SU-DHL-6 (cell line): ENCODE results near the gene NSUN4.

ENCODE experiments used
- H2AFZ ChIP-seq: fragments of 200-600 bp; sonication (generic); 2 replicates; pipeline ENCODE4 v1.6.1; 2014; ENCODE audit warnings: low read depth, mild to moderate bottlenecking, moderate library complexity, mixed read lengths, antibody characterized with exemption, low read length; ENCODE audit not compliant: severe bottlenecking
- H3F3A ChIP-seq: fragments of 200-600 bp; shearing (Covaris generic); 2 replicates; pipeline ENCODE4 v1.6.0; 2016; ENCODE audit warnings: antibody characterized with exemption, mild to moderate bottlenecking; ENCODE audit not compliant: insufficient read depth
- H3K27ac ChIP-seq: fragments of 200-600 bp; sonication (generic); 2 replicates; pipeline ENCODE4 v1.5.1; 2016; ENCODE audit warnings: low read depth, mild to moderate bottlenecking, low read length, moderate library complexity, mixed read lengths
- H3K27me3 ChIP-seq: fragments of 200-600 bp; sonication (generic), shearing (Covaris generic); 2 replicates; pipeline ENCODE4 v1.6.0; 2014; ENCODE audit warnings: mild to moderate bottlenecking, low read length
- H3K36me3 ChIP-seq: fragments of 200-600 bp; sonication (generic); 2 replicates; pipeline ENCODE4 v1.6.1; 2014; ENCODE audit warnings: mild to moderate bottlenecking, low read length, mixed read lengths
- H3K4me2 ChIP-seq: fragments of 300-600, 200-600 bp; shearing (Covaris generic), sonication (generic); 2 replicates; pipeline ENCODE4 v1.6.0; 2014; ENCODE audit warnings: low read length, low read depth, mild to moderate bottlenecking; ENCODE audit not compliant: poor library complexity, severe bottlenecking
- H3K4me3 ChIP-seq: fragments of 200-600 bp; sonication (generic); 2 replicates; pipeline ENCODE4 v1.5.1; 2014; ENCODE audit warnings: antibody characterized with exemption, low read length, mild to moderate bottlenecking, mixed read lengths; ENCODE audit not compliant: insufficient read depth, poor library complexity, severe bottlenecking
- H3K79me2 ChIP-seq: fragments of 200-600 bp; sonication (generic); 2 replicates; pipeline ENCODE4 v1.6.1; 2014; ENCODE audit warnings: mild to moderate bottlenecking, low read length, moderate library complexity; ENCODE audit not compliant: insufficient read depth
- H3K9ac ChIP-seq: fragments of 200-600 bp; sonication (generic); 2 replicates; pipeline ENCODE4 v1.7.0; 2014; ENCODE audit warnings: mild to moderate bottlenecking, low read length
- H3K9me2 ChIP-seq: fragments of 200-600 bp; sonication (generic); replicated peaks from 2 replicates; pipeline ENCODE4 v1.6.1; 2014; ENCODE audit warnings: low read length; ENCODE audit not compliant: insufficient read depth
- H3K9me3 ChIP-seq: fragments of 200-600 bp; sonication (generic); 2 replicates; pipeline ENCODE4 v1.6.1; 2014; ENCODE audit warnings: low read length, mixed read lengths; ENCODE audit not compliant: insufficient read depth
- H4K20me1 ChIP-seq: fragments of 200-600 bp; sonication (generic); 2 replicates; pipeline ENCODE4 v1.6.1; 2014; ENCODE audit warnings: low read depth, mild to moderate bottlenecking, antibody characterized with exemption, low read length, moderate library complexity, mixed read lengths
- EZH2phosphoT487 ChIP-seq: fragments of 200-600 bp; sonication (generic), shearing (Covaris generic); conservative IDR thresholded peaks from 2 replicates; pipeline ENCODE4 v1.6.1; 2018; ENCODE audit warnings: mild to moderate bottlenecking, antibody characterized with exemption, low read length, moderate library complexity, mixed read lengths
- TF ChIP-seq, protein P1 (sequence below): fragments of 200-600 bp; sonication (generic); IDR thresholded peaks from one replicate; pipeline ENCODE4 v1.5.1; 2017; ENCODE audit warnings: antibody characterized with exemption, mild to moderate bottlenecking, low read length, moderate library complexity; ENCODE audit not compliant: insufficient read depth, poor library complexity, severe bottlenecking

The NSUN4 gene

DNA sequence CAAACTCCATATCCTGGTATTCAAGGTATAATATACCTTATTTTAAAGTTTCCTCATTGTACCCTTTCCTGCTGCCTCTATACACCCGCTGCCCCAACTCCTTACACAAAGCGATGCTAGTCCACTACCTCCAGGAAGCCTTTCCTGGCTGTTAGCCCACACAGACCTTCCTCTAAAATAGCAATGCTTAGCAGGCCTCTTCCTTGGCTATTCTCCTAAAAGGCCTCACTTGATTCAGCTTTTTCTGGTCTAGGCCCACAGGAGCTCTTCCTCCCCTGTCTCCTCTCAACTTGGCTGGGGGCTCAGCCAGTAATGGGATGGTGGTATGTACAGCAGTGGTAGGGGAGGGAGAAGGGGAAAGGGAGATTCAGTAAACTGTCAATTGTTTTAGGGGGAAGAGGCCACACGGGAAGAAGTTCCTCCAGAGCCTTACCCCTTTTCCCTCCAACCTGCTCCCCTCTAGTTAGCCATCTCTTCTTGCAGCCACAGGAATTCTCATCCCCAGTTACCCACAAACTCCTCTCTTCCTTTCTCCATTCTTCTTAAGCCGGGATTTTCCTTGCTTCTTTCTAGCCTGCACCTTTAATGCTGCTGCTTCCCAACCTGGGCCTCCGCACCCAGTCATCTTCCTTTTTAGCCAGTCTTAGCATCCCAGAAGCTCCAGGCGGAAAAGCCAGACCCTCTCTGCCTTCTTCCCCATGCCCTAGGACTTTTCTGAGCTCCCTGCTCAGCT, 39.8 kb upstream of the NSUN4 start:
- Histone ChIP-seq H3K9me2 (no peaks in the 10 kb centered on the region), H3K36me3 (peaks cover 5% of the 10 kb centered on the region; the same call in 1 of the 2 replicates), H3K4me3 (no peak overlapping the region), H3K4me2 (peak overlapping the region; percentile 99), H2AFZ (no peak overlapping the region), H3K9me3 (no peaks in the 10 kb centered on the region), H3K9ac (peak overlapping the region; percentile 97), H4K20me1 (peaks cover under 1% of the 10 kb centered on the region; the same call in 1 of the 2 replicates), H3K27ac (no peak overlapping the region), H3K27me3 (no peaks in the 10 kb centered on the region), H3K79me2 (peaks cover 55% of the 10 kb centered on the region), H3F3A (peaks cover 11% of the 10 kb centered on the region; the same call in 1 of the 2 replicates)
- TF ChIP-seq, protein P1, sequence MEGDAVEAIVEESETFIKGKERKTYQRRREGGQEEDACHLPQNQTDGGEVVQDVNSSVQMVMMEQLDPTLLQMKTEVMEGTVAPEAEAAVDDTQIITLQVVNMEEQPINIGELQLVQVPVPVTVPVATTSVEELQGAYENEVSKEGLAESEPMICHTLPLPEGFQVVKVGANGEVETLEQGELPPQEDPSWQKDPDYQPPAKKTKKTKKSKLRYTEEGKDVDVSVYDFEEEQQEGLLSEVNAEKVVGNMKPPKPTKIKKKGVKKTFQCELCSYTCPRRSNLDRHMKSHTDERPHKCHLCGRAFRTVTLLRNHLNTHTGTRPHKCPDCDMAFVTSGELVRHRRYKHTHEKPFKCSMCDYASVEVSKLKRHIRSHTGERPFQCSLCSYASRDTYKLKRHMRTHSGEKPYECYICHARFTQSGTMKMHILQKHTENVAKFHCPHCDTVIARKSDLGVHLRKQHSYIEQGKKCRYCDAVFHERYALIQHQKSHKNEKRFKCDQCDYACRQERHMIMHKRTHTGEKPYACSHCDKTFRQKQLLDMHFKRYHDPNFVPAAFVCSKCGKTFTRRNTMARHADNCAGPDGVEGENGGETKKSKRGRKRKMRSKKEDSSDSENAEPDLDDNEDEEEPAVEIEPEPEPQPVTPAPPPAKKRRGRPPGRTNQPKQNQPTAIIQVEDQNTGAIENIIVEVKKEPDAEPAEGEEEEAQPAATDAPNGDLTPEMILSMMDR, result no peak
- TF ChIP-seq EZH2phosphoT487, result no peak

DNA sequence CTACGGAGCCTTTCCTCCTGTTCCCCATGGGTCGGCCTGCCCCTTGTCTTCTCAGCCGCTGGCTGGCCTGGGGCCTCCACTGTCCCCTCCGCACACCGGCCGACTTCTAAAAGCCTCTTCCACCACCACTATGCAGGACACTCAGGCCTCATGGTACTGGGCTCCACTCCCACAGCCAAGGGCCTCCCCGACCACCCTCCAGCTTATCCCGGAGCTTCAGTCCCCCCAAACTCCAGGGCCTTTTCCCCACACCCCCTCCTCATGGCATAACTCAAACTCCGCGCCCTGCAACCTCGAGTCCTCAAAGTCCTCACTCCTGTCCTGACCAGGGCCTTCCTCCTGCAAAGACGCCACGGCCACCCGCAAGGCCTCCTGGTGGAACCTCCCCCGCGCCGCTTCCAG, 39.2 kb upstream of the NSUN4 start:
- peaks cover 8% of the 10 kb centered on the region; the same call in 1 of the 2 replicates for H3K36me3 ChIP-seq
- peaks cover 11% of the 10 kb centered on the region; the same call in 1 of the 2 replicates for H3F3A ChIP-seq
- H3K4me2 ChIP-seq, result peak overlapping the region; percentile 99
- H4K20me1 ChIP-seq, result peaks cover 4% of the 10 kb centered on the region; the same call in 1 of the 2 replicates
- H3K27me3 ChIP-seq, result no peaks in the 10 kb centered on the region
- H3K9me3 ChIP-seq, result no peaks in the 10 kb centered on the region
- H3K4me3 ChIP-seq, result peak overlapping the region; percentile 67
- H2AFZ ChIP-seq, result no peak overlapping the region
- H3K79me2 ChIP-seq, result peaks cover 60% of the 10 kb centered on the region
- H3K9me2 ChIP-seq, result no peaks in the 10 kb centered on the region
- no peak overlapping the region for H3K27ac ChIP-seq
- TF ChIP-seq, protein P1, result no peak
- TF ChIP-seq EZH2phosphoT487, result no peak
- peak overlapping the region; percentile 97 for H3K9ac ChIP-seq

- Histone ChIP-seq H3K27ac (0 out of 2 replicates have a peak overlapping the region, but pooled peaks have one; percentile 79), H2AFZ (peak overlapping the region; percentile 85)
- TF ChIP-seq, protein P1, result peak; percentile 38
- TF ChIP-seq EZH2phosphoT487, result no peak
Observed at GRCh38 chr1:46301808-46302640, 38.6 kb upstream of the NSUN4 start.

More at GRCh38 chr1:46301808-46302640, 38.6 kb upstream of the NSUN4 start:
- no peaks in the 10 kb centered on the region for H3K9me2 ChIP-seq
- peak overlapping the region; percentile 97 for H3K9ac ChIP-seq
- no peaks in the 10 kb centered on the region for H3K9me3 ChIP-seq
- H3K79me2 ChIP-seq, result peaks cover 67% of the 10 kb centered on the region
- peak overlapping the region; percentile 67 for H3K4me3 ChIP-seq
- peaks cover 11% of the 10 kb centered on the region; the same call in 1 of the 2 replicates for H3F3A ChIP-seq
- peaks cover 8% of the 10 kb centered on the region; the same call in 1 of the 2 replicates for H3K36me3 ChIP-seq
- peaks cover 8% of the 10 kb centered on the region; the same call in 1 of the 2 replicates for H4K20me1 ChIP-seq
- H3K4me2 ChIP-seq, result peak overlapping the region; percentile 99
- no peaks in the 10 kb centered on the region for H3K27me3 ChIP-seq
